Adrenal gland (tissue), 12 donors: ENCODE results near the gene SERAC1. TPM values are rescaled to one million over a fixed set of nuclear protein-coding genes. Genes with fewer than 3 reads are reported as not detected.

Experiments used
- DNase-seq, 7 donors: peaks; one replicate each; pipeline ENCODE4 v3.0.0-alpha.2; 2019 to 2020
- H3K27ac ChIP-seq, 5 donors: fragments of 200-600 bp; sonication (generic) in 4 of 5; 1 replicate in 3 of 5; 2 replicates in 2 of 5; pipeline versions ENCODE4 v1.5.1 to v1.8.0; 2016 to 2020; ENCODE audit warnings: mild to moderate bottlenecking in 1 of 5
- H3K27me3 ChIP-seq: fragments of 200-600 bp; 2 replicates; pipeline ENCODE4 v1.8.0; 2021
- H3K36me3 ChIP-seq, 2 donors: fragments of 200-600 bp; replicated peaks in 1 of 2; 1 replicate in 1 of 2; 2 replicates in 1 of 2; pipeline versions ENCODE4 v1.5.1 to v1.8.0; 2018 to 2022
- H3K4me1 ChIP-seq, 2 donors: fragments of 200-600 bp; replicated peaks in 1 of 2; 1 replicate in 1 of 2; 2 replicates in 1 of 2; pipeline versions ENCODE4 v1.5.1 to v1.8.0; 2018 to 2021
- H3K4me3 ChIP-seq, 4 donors: fragments of 200-600 bp; sonication (generic) in 3 of 4; one replicate each; pipeline ENCODE4 v1.5.1; 2016 to 2018
- H3K9me3 ChIP-seq, 3 donors: fragments of 200-600 bp; sonication (generic) in 1 of 3; replicated peaks in 1 of 3; 1 replicate in 2 of 3; 2 replicates in 1 of 3; pipeline versions ENCODE4 v1.5.1 to v1.8.0; 2016 to 2021
- POLR2A ChIP-seq, 2 donors: fragments of 450-650 bp; IDR thresholded peaks; one replicate each; pipeline ENCODE4 v1.6.1; 2017; ENCODE audit warnings: antibody characterized with exemption in 2 of 2, mild to moderate bottlenecking in 2 of 2, moderate library complexity in 1 of 2
- WGBS, 4 donors: extraction: QIAGEN DNeasy Blood & Tissue Kit in 2 of 4; methylation state at CpG; one replicate each; pipeline versions ENCODE4 v1.1.5 to v1.1.7; 2013 to 2017; 5-methylcytosine and 5-hydroxymethylcytosine counted together
- intact Hi-C, 2 donors: fragments of 100-400 bp; cut with DNase I; formaldehyde crosslinking; loops; one replicate each; pipeline versions ENCODE4 v1.14.1 to v1.15.0; 2022 to 2023
- polyA plus RNA-seq, 3 donors: library from polyadenylated mRNA; stranded (reverse); fragments of 200-250 nt in 2 of 3; fragments of 350-450 nt in 1 of 3; fragmentation: Illumina TruSeq in 1 of 3; extraction: RNeasy Lipid Tissue Mini Kit (QIAGEN cat#74804) in 1 of 3; gene quantifications; one replicate each; pipeline ENCODE4 v1.2.3, GENCODE V29; 2013 to 2014
- total RNA-seq, 9 donors: library from RNA; depleted of rRNA in 4 of 9; stranded (reverse); fragments of >200 nt in 4 of 9; fragments of 120-200 nt in 1 of 9; fragmentation: NEBNext Ultra II Directional in 1 of 9; extraction: Animal tissue kit (Norgen Biotek cat#: 25700) in 1 of 9; gene quantifications; one replicate each; pipeline versions ENCODE4 v1.1.0 to v1.2.4, GENCODE V29; 2013 to 2023
- TF ChIP-seq, protein P1 (sequence below), 6 experiments: fragments of 450-650 bp in 4 of 6; fragments of 200-600 bp in 2 of 6; sonication (generic) in 1 of 6; IDR thresholded peaks; 1 replicate in 5 of 6; 2 replicates in 1 of 6; pipeline versions ENCODE4 v1.5.1 to v1.8.0; 2016 to 2021; ENCODE audit warnings: antibody characterized with exemption in 6 of 6, mild to moderate bottlenecking in 2 of 6, moderate library complexity in 1 of 6
- donor health status: healthy with polysubstance abuse.
- donor health status: Bipolar disorder and iron deficiency.
- donor health status: DM: yes; HTN: yes; CAD: no.
- donor health status: DM: no; HTN: no; CAD: no.
- donor health status: DM: no; HTN: no; CAD: no.
- donor health status: DM: yes; HTN: yes; CAD: no.

SERAC1 gene
- total and polyA plus RNA-seq, 12 donors, result 5.0 to 20.0 (median 17.1) TPM

DNA sequence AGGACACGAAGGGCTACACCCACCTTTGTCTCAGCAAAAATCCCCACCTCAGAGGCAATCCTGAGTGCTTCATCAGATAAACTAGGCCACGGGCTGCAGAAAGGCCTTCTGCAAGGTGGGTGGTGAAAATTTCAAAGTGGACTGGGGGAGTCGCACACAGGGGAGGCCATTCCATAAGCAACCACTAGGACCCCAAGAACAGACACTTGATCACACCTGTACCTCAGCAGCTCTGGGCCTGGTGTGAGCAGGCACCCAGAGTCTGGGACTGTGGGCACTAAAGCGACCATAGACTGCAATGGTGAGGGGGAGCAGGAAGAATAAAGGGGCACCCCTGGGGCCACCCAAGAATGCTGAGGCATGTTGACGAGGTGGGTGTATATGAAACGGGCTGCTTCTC is 52.6 kb downstream of the SERAC1 start:
- WGBS, 4 donors, result 92 to 96% (median 94%) methylated on average over 6 of the region's 6 CpGs
- Histone ChIP-seq H3K27me3 (no peaks in the 10 kb centered on the region), H3K4me1 (no peaks in the 10 kb centered on the region), H3K9me3 (no peaks in the 10 kb centered on the region), H3K36me3 (peaks cover 0 to 9% of the 10 kb centered on the region in 2 donors), H3K27ac (no peak overlapping the region), H3K4me3 (no peak overlapping the region)
- no peak for TF ChIP-seq POLR2A (IDR thresholded peaks at IDR 0.05)
- TF ChIP-seq, protein P1, sequence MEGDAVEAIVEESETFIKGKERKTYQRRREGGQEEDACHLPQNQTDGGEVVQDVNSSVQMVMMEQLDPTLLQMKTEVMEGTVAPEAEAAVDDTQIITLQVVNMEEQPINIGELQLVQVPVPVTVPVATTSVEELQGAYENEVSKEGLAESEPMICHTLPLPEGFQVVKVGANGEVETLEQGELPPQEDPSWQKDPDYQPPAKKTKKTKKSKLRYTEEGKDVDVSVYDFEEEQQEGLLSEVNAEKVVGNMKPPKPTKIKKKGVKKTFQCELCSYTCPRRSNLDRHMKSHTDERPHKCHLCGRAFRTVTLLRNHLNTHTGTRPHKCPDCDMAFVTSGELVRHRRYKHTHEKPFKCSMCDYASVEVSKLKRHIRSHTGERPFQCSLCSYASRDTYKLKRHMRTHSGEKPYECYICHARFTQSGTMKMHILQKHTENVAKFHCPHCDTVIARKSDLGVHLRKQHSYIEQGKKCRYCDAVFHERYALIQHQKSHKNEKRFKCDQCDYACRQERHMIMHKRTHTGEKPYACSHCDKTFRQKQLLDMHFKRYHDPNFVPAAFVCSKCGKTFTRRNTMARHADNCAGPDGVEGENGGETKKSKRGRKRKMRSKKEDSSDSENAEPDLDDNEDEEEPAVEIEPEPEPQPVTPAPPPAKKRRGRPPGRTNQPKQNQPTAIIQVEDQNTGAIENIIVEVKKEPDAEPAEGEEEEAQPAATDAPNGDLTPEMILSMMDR (IDR thresholded peaks at IDR 0.05), result no peak
- DNase-seq, result no peak
- intact Hi-C loops, result no loop called here

DNA sequence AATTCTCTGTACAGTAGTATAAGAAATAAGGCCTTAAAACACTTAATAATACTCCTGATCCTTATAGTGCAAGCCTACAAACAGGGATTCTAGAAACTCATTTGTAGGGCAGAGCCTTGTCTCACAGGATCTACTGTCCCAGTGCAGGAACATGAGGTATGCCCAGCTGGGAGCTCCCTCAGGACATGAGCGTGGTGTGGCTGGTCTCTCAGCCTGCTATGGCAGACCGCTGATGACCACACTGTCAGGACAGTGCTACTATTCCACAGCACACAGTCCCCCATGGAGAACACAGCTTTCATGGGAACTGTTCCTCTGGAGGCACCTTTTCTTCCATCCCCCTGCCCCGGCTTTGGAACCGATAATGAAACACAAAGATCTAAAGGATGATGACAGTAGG is 53.0 kb downstream of the SERAC1 start:
- no peak overlapping the region for H3K27ac ChIP-seq
- H3K27me3 ChIP-seq, result no peaks in the 10 kb centered on the region
- intact Hi-C loops, result no loop called here
- no peak for DNase-seq
- H3K4me3 ChIP-seq, result no peak overlapping the region
- H3K4me1 ChIP-seq, result no peaks in the 10 kb centered on the region
- TF ChIP-seq POLR2A (IDR thresholded peaks at IDR 0.05), result no peak
- TF ChIP-seq, protein P1 (IDR thresholded peaks at IDR 0.05), result no peak
- WGBS, 4 donors, result 93 to 97% (median 96%) methylated on average over 4 of the region's 4 CpGs
- H3K36me3 ChIP-seq, result peaks cover 0 to 13% of the 10 kb centered on the region in 2 donors
- no peaks in the 10 kb centered on the region for H3K9me3 ChIP-seq

DNA sequence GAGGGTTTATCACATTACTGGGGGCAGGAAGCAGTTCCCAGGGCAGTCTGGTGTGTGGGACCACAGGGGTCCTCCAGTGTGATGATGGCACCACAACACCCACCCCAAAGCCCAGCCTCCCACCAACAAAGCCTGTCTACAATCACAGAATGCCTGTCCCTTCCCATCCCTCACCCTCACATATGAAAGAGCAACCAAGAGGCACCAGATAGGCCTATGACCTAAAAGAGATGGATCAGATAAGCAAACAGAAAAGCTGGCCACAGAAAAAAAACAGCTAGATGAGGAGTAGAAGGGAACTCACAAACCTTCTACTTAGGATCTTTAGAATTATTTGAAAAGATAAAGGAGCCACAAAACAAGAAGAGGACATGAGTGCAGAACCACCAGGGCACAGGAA is 54.3 kb downstream of the SERAC1 start:
- Histone ChIP-seq H3K9me3 (no peaks in the 10 kb centered on the region), H3K4me3 (no peak overlapping the region), H3K27me3 (no peaks in the 10 kb centered on the region), H3K36me3 (peaks cover 0 to 23% of the 10 kb centered on the region in 2 donors), H3K4me1 (no peaks in the 10 kb centered on the region), H3K27ac (no peak overlapping the region)
- DNase-seq, result no peak
- no peak for TF ChIP-seq POLR2A (IDR thresholded peaks at IDR 0.05)
- TF ChIP-seq, protein P1 (IDR thresholded peaks at IDR 0.05), result no peak
- intact Hi-C loops, result no loop called here

DNA sequence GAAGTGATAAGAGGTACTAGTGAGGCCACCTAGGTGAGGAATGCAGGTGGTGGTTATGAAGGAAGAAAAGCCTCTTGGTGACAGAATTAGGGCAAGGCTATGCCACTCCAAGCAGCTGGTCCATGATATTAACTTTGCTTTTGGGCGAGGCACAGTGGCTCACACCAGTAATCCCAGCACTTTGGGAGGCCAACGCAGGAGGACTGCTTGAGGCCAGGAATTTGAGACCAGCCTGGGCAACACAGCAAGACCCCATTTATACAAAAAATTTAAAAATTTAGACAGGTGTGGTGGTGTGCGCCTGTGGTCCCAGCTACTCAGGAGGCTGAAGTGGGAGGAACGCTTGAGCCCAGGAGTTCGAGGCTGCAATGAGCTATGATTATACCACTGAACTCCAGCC is 56.1 kb downstream of the SERAC1 start:
- 97 to 100% (median 100%) methylated on average over 5 of the region's 5 CpGs for WGBS, 4 donors
- H3K9me3 ChIP-seq, result no peaks in the 10 kb centered on the region
- no peak overlapping the region for H3K27ac ChIP-seq
- no peak for DNase-seq
- no peaks in the 10 kb centered on the region for H3K27me3 ChIP-seq
- TF ChIP-seq, protein P1 (IDR thresholded peaks at IDR 0.05), result no peak
- no peak for TF ChIP-seq POLR2A (IDR thresholded peaks at IDR 0.05)
- H3K36me3 ChIP-seq, result peaks cover 0 to 23% of the 10 kb centered on the region in 2 donors
- H3K4me3 ChIP-seq, result no peak overlapping the region
- intact Hi-C loops, result no loop called here
- no peaks in the 10 kb centered on the region for H3K4me1 ChIP-seq
